ENCODE measurements around the gene TNFRSF18.

DNA sequence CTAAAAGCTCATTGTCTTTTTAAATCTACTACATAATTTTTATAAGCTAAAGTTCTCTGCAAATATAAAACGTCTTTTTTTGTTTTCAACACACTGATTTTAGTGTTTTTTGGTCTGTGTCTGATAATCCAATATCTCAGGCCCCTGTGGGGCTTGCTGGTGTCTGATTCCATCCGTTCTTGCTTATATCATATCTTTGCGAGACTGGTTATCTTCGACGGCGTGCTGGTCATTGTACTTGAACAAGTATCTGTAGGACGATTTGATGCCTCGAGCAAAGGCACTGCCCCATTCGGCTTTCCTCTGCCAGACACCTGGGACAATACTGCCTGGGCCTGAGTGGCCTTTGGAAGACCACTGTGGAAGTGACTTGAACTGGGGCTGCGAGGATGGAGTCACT, 51.1 kb downstream of the TNFRSF18 start:
- TF ChIP-seq POLR2A (IDR thresholded peaks at IDR 0.05; ENCODE audit: low read depth) = no peak
- TF ChIP-seq, protein P1, sequence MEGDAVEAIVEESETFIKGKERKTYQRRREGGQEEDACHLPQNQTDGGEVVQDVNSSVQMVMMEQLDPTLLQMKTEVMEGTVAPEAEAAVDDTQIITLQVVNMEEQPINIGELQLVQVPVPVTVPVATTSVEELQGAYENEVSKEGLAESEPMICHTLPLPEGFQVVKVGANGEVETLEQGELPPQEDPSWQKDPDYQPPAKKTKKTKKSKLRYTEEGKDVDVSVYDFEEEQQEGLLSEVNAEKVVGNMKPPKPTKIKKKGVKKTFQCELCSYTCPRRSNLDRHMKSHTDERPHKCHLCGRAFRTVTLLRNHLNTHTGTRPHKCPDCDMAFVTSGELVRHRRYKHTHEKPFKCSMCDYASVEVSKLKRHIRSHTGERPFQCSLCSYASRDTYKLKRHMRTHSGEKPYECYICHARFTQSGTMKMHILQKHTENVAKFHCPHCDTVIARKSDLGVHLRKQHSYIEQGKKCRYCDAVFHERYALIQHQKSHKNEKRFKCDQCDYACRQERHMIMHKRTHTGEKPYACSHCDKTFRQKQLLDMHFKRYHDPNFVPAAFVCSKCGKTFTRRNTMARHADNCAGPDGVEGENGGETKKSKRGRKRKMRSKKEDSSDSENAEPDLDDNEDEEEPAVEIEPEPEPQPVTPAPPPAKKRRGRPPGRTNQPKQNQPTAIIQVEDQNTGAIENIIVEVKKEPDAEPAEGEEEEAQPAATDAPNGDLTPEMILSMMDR (IDR thresholded peaks at IDR 0.05) = no peak

Data from esophagus muscularis mucosa (tissue), 3 donors.